Measurements from ENCODE around the gene MTUS2. TPM values are rescaled to one million over a fixed set of nuclear protein-coding genes. Genes with fewer than 3 reads are reported as not detected.

MTUS2 gene
- total RNA-seq, 4 donors from 2014 or later: 0.20 to 1.6 (median 0.25) TPM; not detected in 1

GRCh38 chr13:29498426-29499040 lies 678.4 kb downstream of the MTUS2 start:
- Histone ChIP-seq H3K27ac (no peak overlapping the region), H3K27me3 (peaks cover 15 to 22% (median 18%) of the 10 kb centered on the region in 3 donors), H3K36me3 (no peaks in the 10 kb centered on the region), H3K9me3 (no peaks in the 10 kb centered on the region), H3K4me1 (peaks cover 0 to 8% of the 10 kb centered on the region in 2 donors), H3K4me3 (no peak overlapping the region)
- in situ Hi-C loops (cut with MboI; ENCODE audit: low sequenced_read_pairs in 4 of 4): no loop called here
- DNase-seq (no peak), ATAC-seq (no peak)
- intact Hi-C loops (cut with DNase I; ENCODE audit: low total_unique reads): no loop called here
- TF ChIP-seq POLR2A (IDR thresholded peaks at IDR 0.05): no peak
- TF ChIP-seq CTCF (IDR thresholded peaks at IDR 0.05 in 4 of 5, conservative IDR thresholded peaks at IDR 0.05 in 1 of 5): no peak

GRCh38 chr13:29499506-29500165 lies 679.5 kb downstream of the MTUS2 start:
- in situ Hi-C loops (cut with MboI; ENCODE audit: low sequenced_read_pairs in 4 of 4): no loop called here

GRCh38 chr13:29500386-29500785 lies 680.2 kb downstream of the MTUS2 start:
- H3K4me1 ChIP-seq: peaks cover 0 to 8% of the 10 kb centered on the region in 2 donors
- TF ChIP-seq CTCF (IDR thresholded peaks at IDR 0.05 in 4 of 5, conservative IDR thresholded peaks at IDR 0.05 in 1 of 5): no peak
- TF ChIP-seq POLR2A (IDR thresholded peaks at IDR 0.05): no peak
- intact Hi-C loops (cut with DNase I; ENCODE audit: low total_unique reads): no loop called here
- no peak for DNase-seq
- no peak overlapping the region for H3K27ac ChIP-seq
- no peaks in the 10 kb centered on the region for H3K9me3 ChIP-seq
- H3K27me3 ChIP-seq: peaks cover 14 to 33% (median 27%) of the 10 kb centered on the region in 3 donors
- H3K4me3 ChIP-seq: no peak overlapping the region
- no peaks in the 10 kb centered on the region for H3K36me3 ChIP-seq
- in situ Hi-C loops (cut with MboI; ENCODE audit: low sequenced_read_pairs in 4 of 4): no loop called here
- no peak for ATAC-seq

More at GRCh38 chr13:29499506-29500165, 679.5 kb downstream of the MTUS2 start:
- no peak for DNase-seq
- Histone ChIP-seq H3K9me3 (no peaks in the 10 kb centered on the region), H3K4me3 (no peak overlapping the region), H3K36me3 (no peaks in the 10 kb centered on the region), H3K27me3 (peaks cover 14 to 27% (median 27%) of the 10 kb centered on the region in 3 donors), H3K4me1 (peaks cover 0 to 8% of the 10 kb centered on the region in 2 donors), H3K27ac (no peak overlapping the region)
- no peak for ATAC-seq
- TF ChIP-seq POLR2A (IDR thresholded peaks at IDR 0.05) (no peak), CTCF (IDR thresholded peaks at IDR 0.05 in 4 of 5, conservative IDR thresholded peaks at IDR 0.05 in 1 of 5) (no peak)
- intact Hi-C loops (cut with DNase I; ENCODE audit: low total_unique reads): no loop called here

- Histone ChIP-seq H3K27ac (no peak overlapping the region), H3K4me3 (no peak overlapping the region), H3K4me1 (peaks cover 0 to 3% of the 10 kb centered on the region in 2 donors), H3K36me3 (no peaks in the 10 kb centered on the region), H3K9me3 (no peaks in the 10 kb centered on the region), H3K27me3 (peaks cover 21 to 46% (median 32%) of the 10 kb centered on the region in 3 donors)
- intact Hi-C loops (cut with DNase I; ENCODE audit: low total_unique reads): no loop called here
- no peak for ATAC-seq
- no peak for DNase-seq
- TF ChIP-seq POLR2A (IDR thresholded peaks at IDR 0.05): no peak
- TF ChIP-seq CTCF (IDR thresholded peaks at IDR 0.05 in 4 of 5, conservative IDR thresholded peaks at IDR 0.05 in 1 of 5): no peak
- in situ Hi-C loops (cut with MboI; ENCODE audit: low sequenced_read_pairs in 4 of 4): no loop called here
These were observed 681.5 kb downstream of the MTUS2 start for GRCh38 chr13:29501674-29502073.

Measured in gastrocnemius medialis (tissue), 4 donors.